ENCODE data around the gene FAM184B.

DNA sequence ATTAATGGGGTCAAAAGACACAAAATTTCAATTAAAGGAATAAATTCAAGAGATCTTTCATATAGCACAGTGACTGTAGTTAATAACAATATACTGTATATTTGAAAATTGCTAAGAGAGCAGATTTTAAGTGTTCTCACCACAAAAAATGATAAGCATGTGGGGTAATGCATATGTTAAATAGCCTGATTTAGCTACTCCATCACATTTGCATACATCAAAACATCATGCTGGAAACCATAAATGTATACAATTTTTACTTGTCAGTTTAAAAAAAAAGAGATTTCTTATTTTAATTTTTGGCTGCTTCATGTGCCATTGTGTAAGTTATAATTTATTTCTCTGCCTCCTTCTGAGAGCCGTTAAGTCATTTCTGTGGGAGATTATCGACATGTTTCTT is 65.9 kb downstream of the FAM184B start:
- no peak for TF ChIP-seq EP300 (IDR thresholded peaks at IDR 0.05)
- TF ChIP-seq, protein P1, sequence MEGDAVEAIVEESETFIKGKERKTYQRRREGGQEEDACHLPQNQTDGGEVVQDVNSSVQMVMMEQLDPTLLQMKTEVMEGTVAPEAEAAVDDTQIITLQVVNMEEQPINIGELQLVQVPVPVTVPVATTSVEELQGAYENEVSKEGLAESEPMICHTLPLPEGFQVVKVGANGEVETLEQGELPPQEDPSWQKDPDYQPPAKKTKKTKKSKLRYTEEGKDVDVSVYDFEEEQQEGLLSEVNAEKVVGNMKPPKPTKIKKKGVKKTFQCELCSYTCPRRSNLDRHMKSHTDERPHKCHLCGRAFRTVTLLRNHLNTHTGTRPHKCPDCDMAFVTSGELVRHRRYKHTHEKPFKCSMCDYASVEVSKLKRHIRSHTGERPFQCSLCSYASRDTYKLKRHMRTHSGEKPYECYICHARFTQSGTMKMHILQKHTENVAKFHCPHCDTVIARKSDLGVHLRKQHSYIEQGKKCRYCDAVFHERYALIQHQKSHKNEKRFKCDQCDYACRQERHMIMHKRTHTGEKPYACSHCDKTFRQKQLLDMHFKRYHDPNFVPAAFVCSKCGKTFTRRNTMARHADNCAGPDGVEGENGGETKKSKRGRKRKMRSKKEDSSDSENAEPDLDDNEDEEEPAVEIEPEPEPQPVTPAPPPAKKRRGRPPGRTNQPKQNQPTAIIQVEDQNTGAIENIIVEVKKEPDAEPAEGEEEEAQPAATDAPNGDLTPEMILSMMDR (IDR thresholded peaks at IDR 0.05): no peak
- TF ChIP-seq POLR2A (IDR thresholded peaks at IDR 0.05): no peak
